K562 (cell line): ENCODE measurements around the gene TRMT112. TPM values are rescaled to one million over a fixed set of nuclear protein-coding genes. Genes with fewer than 3 reads are reported as not detected.

Source experiments
- ARHGAP35 ChIP-seq: fragments of 450-650 bp; IDR thresholded peaks from 2 replicates; pipeline ENCODE4 v1.6.1; 2018; ENCODE audit not compliant: partially characterized antibody
- ATF3 ChIP-seq, 2 experiments: fragments of 450-650 bp in 1 of 2; sonication (generic) in 1 of 2; formaldehyde crosslinking in 1 of 2; IDR thresholded peaks in 1 of 2; conservative IDR thresholded peaks in 1 of 2; 2 replicates each; pipeline versions ENCODE4 v1.6.1 to v1.8.1; 2016 to 2023; ENCODE audit warnings: mild to moderate bottlenecking in 2 of 2, moderate library complexity in 2 of 2, inconsistent platforms in 1 of 2, missing genetic modification reagents in 1 of 2
- BMI1 ChIP-seq: fragments of 150-350 bp; IDR thresholded peaks from 2 replicates; pipeline ENCODE4 v1.6.1; 2014; ENCODE audit warnings: low read length
- EWSR1 ChIP-seq: fragments of 450-650 bp; IDR thresholded peaks from 2 replicates; pipeline ENCODE4 v1.6.1; 2018; ENCODE audit warnings: borderline replicate concordance, mild to moderate bottlenecking, low read depth, moderate library complexity; ENCODE audit not compliant: partially characterized antibody
- HLTF ChIP-seq: fragments of 450-650 bp; IDR thresholded peaks from 2 replicates; pipeline ENCODE4 v1.6.1; 2016
- L3MBTL2 ChIP-seq: fragments of 450-650 bp; IDR thresholded peaks from 2 replicates; pipeline ENCODE4 v1.6.1; 2016; ENCODE audit warnings: mild to moderate bottlenecking, moderate library complexity
- MEIS2 ChIP-seq: fragments of 450-650 bp; IDR thresholded peaks from 2 replicates; pipeline ENCODE4 v1.6.1; 2014; ENCODE audit warnings: mild to moderate bottlenecking; ENCODE audit not compliant: partially characterized antibody
- MYNN ChIP-seq, 2 experiments: sonication (generic); formaldehyde crosslinking in 1 of 2; IDR thresholded peaks; 2 replicates each; pipeline versions ENCODE4 v1.5.0 to v1.6.1; 2016 to 2020; ENCODE audit warnings: antibody characterized with exemption in 1 of 2, missing genetic modification reagents in 1 of 2
- NCOA1 ChIP-seq: fragments of 450-650 bp; IDR thresholded peaks from 2 replicates; pipeline ENCODE4 v1.6.1; 2016; ENCODE audit warnings: low read depth
- POLR2A ChIP-seq: fragments of 450-650 bp; conservative IDR thresholded peaks from 2 replicates; pipeline ENCODE4 v1.6.1; 2016
- POLR3G ChIP-seq: IDR thresholded peaks from 2 replicates; pipeline ENCODE4 v1.6.1; 2011; ENCODE audit not compliant: insufficient read length, insufficient replicate concordance; ENCODE audit errors: extremely low read depth
- SAP30 ChIP-seq: fragments of 200-600 bp; sonication (generic); IDR thresholded peaks from 2 replicates; pipeline ENCODE4 v1.6.1; 2012; ENCODE audit warnings: borderline replicate concordance, low read depth, mild to moderate bottlenecking, moderate library complexity, low read length, control low read depth, inconsistent platforms; ENCODE audit not compliant: insufficient read depth, poor library complexity, severe bottlenecking
- SIRT6 ChIP-seq: IDR thresholded peaks from one replicate; pipeline ENCODE4 v1.6.1; 2012; ENCODE audit warnings: low read depth, mild to moderate bottlenecking, control low read depth, inconsistent platforms, low read length, moderate library complexity
- TBP ChIP-seq: optimal IDR thresholded peaks from 2 replicates; pipeline ENCODE3; 2011; ENCODE audit warnings: low read depth, low read length, improper control_type of control experiment
- ZNF175 ChIP-seq: fragments of 200-800 bp; sonication (Bioruptor generic); IDR thresholded peaks from 2 replicates; pipeline ENCODE4 v1.6.1; 2016; ENCODE audit warnings: low read depth, mild to moderate bottlenecking, missing genetic modification characterization, missing compliant biosample characterization
- ZNF253 ChIP-seq: fragments of 250-450 bp; sonication (Bioruptor Pico); conservative IDR thresholded peaks from 2 replicates; pipeline ENCODE4 v1.6.1; 2021; ENCODE audit warnings: mild to moderate bottlenecking
- ZNF436 ChIP-seq: fragments of 250-450, 450-650 bp; sonication (Bioruptor Pico); formaldehyde crosslinking; IDR thresholded peaks from 2 replicates; pipeline ENCODE4 v1.7.0; 2020; ENCODE audit warnings: mild to moderate bottlenecking
- ZNF780A ChIP-seq: fragments of 250-450 bp; sonication (Bioruptor Pico); IDR thresholded peaks from 2 replicates; pipeline ENCODE4 v1.5.0; 2021; ENCODE audit warnings: mild to moderate bottlenecking
- ZNF79 ChIP-seq: fragments of 250-450 bp; sonication (Bioruptor Pico); IDR thresholded peaks from 2 replicates; pipeline ENCODE4 v1.4.0; 2020; ENCODE audit warnings: low read depth, mild to moderate bottlenecking, moderate library complexity
- polyA plus RNA-seq, 8 experiments: library from polyadenylated mRNA; depleted of rRNA in 4 of 8; stranded (reverse) in 5 of 8; unstranded in 3 of 8; fragments of >200 nt; fragmentation: Nextera tagmentation in 2 of 8; fragmentation: Illumina TruSeq in 1 of 8; extraction: Ambion mirVana in 2 of 8; extraction: Trizol in 1 of 8; gene quantifications; 2 replicates each; pipeline versions ENCODE4 v1.2.1 to v1.2.3, GENCODE V29; 2011 to 2014; ENCODE audit warnings: inconsistent platforms in 1 of 8, missing spikeins in 1 of 8
- total RNA-seq, 7 experiments: library from RNA; depleted of rRNA in 6 of 7; stranded (reverse); fragments of >200 nt in 6 of 7; fragmentation: Illumina TruSeq in 2 of 7; extraction: Trizol in 2 of 7; gene quantifications; 2 replicates each; pipeline versions ENCODE4 v1.2.1 to v1.2.3, GENCODE V29; 2011 to 2021; ENCODE audit warnings: low replicate concordance in 1 of 7
- TF ChIP-seq, protein P1 (sequence below): sonication (generic); formaldehyde crosslinking; IDR thresholded peaks from 2 replicates; pipeline ENCODE4 v1.8.0; 2022; ENCODE audit warnings: mild to moderate bottlenecking, missing genetic modification reagents
- TF ChIP-seq, protein P2 (sequence below), 2 experiments: fragments of 200-800 bp in 1 of 2; sonication (Bioruptor generic) in 1 of 2; sonication (generic) in 1 of 2; formaldehyde crosslinking in 1 of 2; IDR thresholded peaks in 1 of 2; conservative IDR thresholded peaks in 1 of 2; 2 replicates each; pipeline versions ENCODE4 v1.5.0 to v1.6.1; 2016 to 2020; ENCODE audit warnings: missing compliant biosample characterization in 1 of 2, missing genetic modification characterization in 1 of 2, missing genetic modification reagents in 1 of 2
- TF ChIP-seq, protein P3 (sequence below), 2 experiments: fragments of 450-650 bp; conservative IDR thresholded peaks; 2 replicates each; pipeline ENCODE4 v1.6.1; 2017; ENCODE audit warnings: mild to moderate bottlenecking in 2 of 2, moderate library complexity in 2 of 2

TRMT112 gene
- total and polyA plus RNA-seq, 9 of the 15 experiments (the other 6 are each of a cell fraction or from before 2014, with no cell fraction given), result 162 to 444 (median 300) TPM

DNA sequence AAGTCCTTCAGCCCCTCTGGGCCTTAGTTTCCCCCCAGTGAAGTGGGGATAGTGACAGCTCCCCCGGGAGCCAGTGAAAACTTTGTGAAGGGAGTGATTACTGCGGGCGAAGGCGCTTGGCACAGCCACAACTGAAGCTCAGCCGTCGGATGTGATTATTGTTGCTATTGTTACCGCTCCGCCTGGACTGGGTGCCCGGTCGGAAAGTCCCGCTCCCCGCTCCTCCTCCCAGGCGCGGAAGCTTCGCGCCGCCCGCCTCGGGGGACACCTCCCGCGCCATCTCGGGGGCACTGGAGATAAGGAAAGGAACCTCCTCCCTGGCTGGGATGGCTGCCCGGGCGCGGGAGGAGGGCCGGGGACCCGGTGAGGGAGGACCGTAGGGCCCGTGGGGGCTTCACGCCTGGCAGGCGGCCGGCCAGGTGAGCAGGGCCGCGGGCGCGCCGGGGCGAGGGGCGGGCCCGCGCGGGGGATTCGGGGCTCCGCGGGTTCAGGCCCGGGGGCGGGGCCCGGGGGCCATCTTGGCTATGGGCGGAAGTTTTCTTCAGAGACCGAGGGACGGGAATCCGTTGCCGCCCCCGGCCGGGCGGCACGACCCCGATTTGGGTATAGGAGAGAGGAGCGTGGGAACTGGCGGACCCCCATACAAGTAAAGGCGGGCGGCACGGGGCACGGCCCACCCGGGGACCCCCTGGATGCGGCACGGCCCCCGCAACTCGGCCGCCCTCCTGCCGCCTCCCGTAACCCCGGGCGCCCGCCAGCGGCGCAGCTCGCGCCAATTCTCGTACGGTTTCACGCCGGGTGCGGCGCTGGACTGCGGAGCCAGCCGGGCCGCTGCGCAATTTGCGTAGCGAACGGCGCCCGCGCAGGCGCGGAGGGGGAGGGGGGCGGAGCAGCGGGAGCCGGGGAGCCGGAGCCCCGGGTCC, 32.1 kb downstream of the TRMT112 start, which contains the start of gene GPR137 (continued):
- TF ChIP-seq, protein P1, sequence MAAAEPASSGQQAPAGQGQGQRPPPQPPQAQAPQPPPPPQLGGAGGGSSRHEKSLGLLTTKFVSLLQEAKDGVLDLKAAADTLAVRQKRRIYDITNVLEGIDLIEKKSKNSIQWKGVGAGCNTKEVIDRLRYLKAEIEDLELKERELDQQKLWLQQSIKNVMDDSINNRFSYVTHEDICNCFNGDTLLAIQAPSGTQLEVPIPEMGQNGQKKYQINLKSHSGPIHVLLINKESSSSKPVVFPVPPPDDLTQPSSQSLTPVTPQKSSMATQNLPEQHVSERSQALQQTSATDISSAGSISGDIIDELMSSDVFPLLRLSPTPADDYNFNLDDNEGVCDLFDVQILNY (CRISPR knock-in tag), result no peak
- TF ChIP-seq, protein P2, sequence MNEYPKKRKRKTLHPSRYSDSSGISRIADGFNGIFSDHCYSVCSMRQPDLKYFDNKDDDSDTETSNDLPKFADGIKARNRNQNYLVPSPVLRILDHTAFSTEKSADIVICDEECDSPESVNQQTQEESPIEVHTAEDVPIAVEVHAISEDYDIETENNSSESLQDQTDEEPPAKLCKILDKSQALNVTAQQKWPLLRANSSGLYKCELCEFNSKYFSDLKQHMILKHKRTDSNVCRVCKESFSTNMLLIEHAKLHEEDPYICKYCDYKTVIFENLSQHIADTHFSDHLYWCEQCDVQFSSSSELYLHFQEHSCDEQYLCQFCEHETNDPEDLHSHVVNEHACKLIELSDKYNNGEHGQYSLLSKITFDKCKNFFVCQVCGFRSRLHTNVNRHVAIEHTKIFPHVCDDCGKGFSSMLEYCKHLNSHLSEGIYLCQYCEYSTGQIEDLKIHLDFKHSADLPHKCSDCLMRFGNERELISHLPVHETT (CRISPR knock-in tag; conservative IDR thresholded peaks at IDR 0.05 in 1 of 2, IDR thresholded peaks at IDR 0.05 in 1 of 2), result peak; percentile 47 to 89; a peak in 1 of 4 replicates
- peak; percentile 82 for TF ChIP-seq SAP30
- no peak for TF ChIP-seq POLR3G
- TF ChIP-seq ZNF780A, result peak; percentile 9; the same call in 1 of the 2 replicates
- TF ChIP-seq POLR2A, result peak; percentile 50; the same call in 1 of the 2 replicates
- peak; percentile 46 for TF ChIP-seq TBP
- TF ChIP-seq L3MBTL2, result peak; percentile 68
- TF ChIP-seq ZNF436 (CRISPR knock-in tag), result no peak
- TF ChIP-seq NCOA1, result 0 out of 2 replicates have a peak, but pooled peaks have one; percentile 22
- no peak for TF ChIP-seq MYNN (IDR thresholded peaks at IDR 0.05)
- TF ChIP-seq MYNN (CRISPR knock-in tag; IDR thresholded peaks at IDR 0.05), result no peak
- TF ChIP-seq BMI1, result no peak
- TF ChIP-seq MEIS2, result peak; percentile 61
- no peak for TF ChIP-seq ATF3 (IDR thresholded peaks at IDR 0.05)
- no peak for TF ChIP-seq ATF3 (CRISPR knock-in tag; conservative IDR thresholded peaks at IDR 0.05)
- TF ChIP-seq, protein P3, sequence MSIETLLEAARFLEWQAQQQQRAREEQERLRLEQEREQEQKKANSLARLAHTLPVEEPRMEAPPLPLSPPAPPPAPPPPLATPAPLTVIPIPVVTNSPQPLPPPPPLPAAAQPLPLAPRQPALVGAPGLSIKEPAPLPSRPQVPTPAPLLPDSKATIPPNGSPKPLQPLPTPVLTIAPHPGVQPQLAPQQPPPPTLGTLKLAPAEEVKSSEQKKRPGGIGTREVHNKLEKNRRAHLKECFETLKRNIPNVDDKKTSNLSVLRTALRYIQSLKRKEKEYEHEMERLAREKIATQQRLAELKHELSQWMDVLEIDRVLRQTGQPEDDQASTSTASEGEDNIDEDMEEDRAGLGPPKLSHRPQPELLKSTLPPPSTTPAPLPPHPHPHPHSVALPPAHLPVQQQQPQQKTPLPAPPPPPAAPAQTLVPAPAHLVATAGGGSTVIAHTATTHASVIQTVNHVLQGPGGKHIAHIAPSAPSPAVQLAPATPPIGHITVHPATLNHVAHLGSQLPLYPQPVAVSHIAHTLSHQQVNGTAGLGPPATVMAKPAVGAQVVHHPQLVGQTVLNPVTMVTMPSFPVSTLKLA (conservative IDR thresholded peaks at IDR 0.05), result peak in 1 of 2 experiments; percentile 45; a peak in 1 of 4 replicates
- TF ChIP-seq EWSR1, result no peak
- peak; percentile 95 for TF ChIP-seq ARHGAP35
- no peak for TF ChIP-seq SIRT6
- TF ChIP-seq HLTF, result no peak
- TF ChIP-seq ZNF175, result no peak
- TF ChIP-seq ZNF79, result no peak
- no peak for TF ChIP-seq ZNF253 (CRISPR knock-in tag)
